Endothelial cell (in vitro differentiated cells): ENCODE data around the gene AGFG1. TPM values are rescaled to one million over a fixed set of nuclear protein-coding genes. Genes with fewer than 3 reads are reported as not detected.

ENCODE experiments used
- DNase-seq: peaks from one replicate; pipeline ENCODE4 v3.0.0; 2021; ENCODE audit warnings: low spot score
- H3K27ac Mint-ChIP-seq: one replicate; pipeline ENCODE4 v1.8.0; 2021; ENCODE audit warnings: mixed read lengths, inconsistent platforms; ENCODE audit not compliant: unreplicated experiment
- H3K27me3 Mint-ChIP-seq: one replicate; pipeline ENCODE4 v1.8.0; 2021; ENCODE audit warnings: mild to moderate bottlenecking, moderate library complexity, mixed read lengths, inconsistent platforms; ENCODE audit not compliant: unreplicated experiment
- H3K36me3 Mint-ChIP-seq: one replicate; pipeline ENCODE4 v1.8.0; 2021; ENCODE audit warnings: mild to moderate bottlenecking, low read depth, mixed read lengths, inconsistent platforms; ENCODE audit not compliant: unreplicated experiment
- H3K4me1 Mint-ChIP-seq: one replicate; pipeline ENCODE4 v1.8.0; 2021; ENCODE audit warnings: mild to moderate bottlenecking, mixed read lengths, inconsistent platforms; ENCODE audit not compliant: unreplicated experiment
- H3K4me3 Mint-ChIP-seq: one replicate; pipeline ENCODE4 v1.8.0; 2021; ENCODE audit warnings: mild to moderate bottlenecking, mixed read lengths, inconsistent platforms; ENCODE audit not compliant: unreplicated experiment
- H3K9me3 Mint-ChIP-seq: one replicate; pipeline ENCODE4 v1.8.0; 2021; ENCODE audit warnings: mixed read lengths, inconsistent platforms; ENCODE audit not compliant: unreplicated experiment
- total RNA-seq: library from RNA; stranded (reverse); fragmentation: NEBNext Ultra II Directional; extraction: Animal tissue kit (Norgen Biotek cat#: 25700); gene quantifications from one replicate; pipeline ENCODE4 v1.2.1, GENCODE V29; 2021; ENCODE audit not compliant: unreplicated experiment
- TF ChIP-seq, protein P1 (sequence below): fragments of 200-600 bp; sonication (generic); IDR thresholded peaks from one replicate; pipeline ENCODE4 v1.5.0; 2021; ENCODE audit warnings: antibody characterized with exemption; ENCODE audit not compliant: unreplicated experiment

The AGFG1 gene
- total RNA-seq, 1 donor from 2014 or later: 70.9 TPM

DNA sequence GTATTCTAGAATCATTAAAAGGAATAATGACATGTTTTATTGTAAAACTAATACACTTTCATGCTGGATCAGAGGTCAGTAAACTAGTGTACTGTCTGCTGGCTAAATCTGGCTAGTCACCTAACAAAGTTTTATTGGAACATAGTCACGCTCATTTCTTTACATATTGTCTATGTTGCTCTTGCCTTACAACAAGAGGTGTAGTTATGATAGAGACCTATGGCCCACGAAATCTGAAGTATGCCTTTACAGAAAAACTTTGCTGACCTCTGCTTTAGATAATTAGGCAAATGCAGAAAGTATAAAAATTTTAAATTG, 96.9 kb downstream of the AGFG1 start:
- DNase-seq: no peak
- Mint-ChIP-seq H3K4me3 (no peak overlapping the region), H3K4me1 (peaks cover 21% of the 10 kb centered on the region), H3K27ac (no peak overlapping the region), H3K36me3 (no peaks in the 10 kb centered on the region), H3K9me3 (no peaks in the 10 kb centered on the region), H3K27me3 (peaks cover 1% of the 10 kb centered on the region)
- TF ChIP-seq, protein P1, sequence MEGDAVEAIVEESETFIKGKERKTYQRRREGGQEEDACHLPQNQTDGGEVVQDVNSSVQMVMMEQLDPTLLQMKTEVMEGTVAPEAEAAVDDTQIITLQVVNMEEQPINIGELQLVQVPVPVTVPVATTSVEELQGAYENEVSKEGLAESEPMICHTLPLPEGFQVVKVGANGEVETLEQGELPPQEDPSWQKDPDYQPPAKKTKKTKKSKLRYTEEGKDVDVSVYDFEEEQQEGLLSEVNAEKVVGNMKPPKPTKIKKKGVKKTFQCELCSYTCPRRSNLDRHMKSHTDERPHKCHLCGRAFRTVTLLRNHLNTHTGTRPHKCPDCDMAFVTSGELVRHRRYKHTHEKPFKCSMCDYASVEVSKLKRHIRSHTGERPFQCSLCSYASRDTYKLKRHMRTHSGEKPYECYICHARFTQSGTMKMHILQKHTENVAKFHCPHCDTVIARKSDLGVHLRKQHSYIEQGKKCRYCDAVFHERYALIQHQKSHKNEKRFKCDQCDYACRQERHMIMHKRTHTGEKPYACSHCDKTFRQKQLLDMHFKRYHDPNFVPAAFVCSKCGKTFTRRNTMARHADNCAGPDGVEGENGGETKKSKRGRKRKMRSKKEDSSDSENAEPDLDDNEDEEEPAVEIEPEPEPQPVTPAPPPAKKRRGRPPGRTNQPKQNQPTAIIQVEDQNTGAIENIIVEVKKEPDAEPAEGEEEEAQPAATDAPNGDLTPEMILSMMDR: no peak

DNA sequence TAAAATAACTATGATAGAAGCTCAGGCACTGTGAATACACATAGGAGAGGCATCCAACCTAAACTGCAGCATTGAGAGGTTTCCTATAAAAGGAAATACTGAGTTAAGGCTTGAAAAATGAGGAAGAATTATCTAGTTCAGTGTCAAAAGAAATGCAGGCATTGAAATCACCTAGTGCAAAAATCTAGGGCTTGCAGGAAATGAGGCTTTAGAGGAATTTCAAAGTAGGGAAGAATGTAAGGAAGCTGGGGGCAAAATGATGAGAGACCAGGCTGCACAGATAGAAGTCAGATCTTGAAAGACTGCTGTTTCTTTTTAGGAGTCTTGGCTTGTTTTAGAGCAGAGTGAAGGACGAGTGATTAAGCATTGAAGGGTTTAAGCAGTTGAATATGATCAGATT, 98.7 kb downstream of the AGFG1 start:
- H3K4me3 Mint-ChIP-seq: no peak overlapping the region
- TF ChIP-seq, protein P1: no peak
- H3K27me3 Mint-ChIP-seq: peaks cover 1% of the 10 kb centered on the region
- peaks cover 18% of the 10 kb centered on the region for H3K4me1 Mint-ChIP-seq
- no peaks in the 10 kb centered on the region for H3K36me3 Mint-ChIP-seq
- DNase-seq: no peak
- no peaks in the 10 kb centered on the region for H3K9me3 Mint-ChIP-seq
- peak overlapping the region; percentile 72 for H3K27ac Mint-ChIP-seq

DNA sequence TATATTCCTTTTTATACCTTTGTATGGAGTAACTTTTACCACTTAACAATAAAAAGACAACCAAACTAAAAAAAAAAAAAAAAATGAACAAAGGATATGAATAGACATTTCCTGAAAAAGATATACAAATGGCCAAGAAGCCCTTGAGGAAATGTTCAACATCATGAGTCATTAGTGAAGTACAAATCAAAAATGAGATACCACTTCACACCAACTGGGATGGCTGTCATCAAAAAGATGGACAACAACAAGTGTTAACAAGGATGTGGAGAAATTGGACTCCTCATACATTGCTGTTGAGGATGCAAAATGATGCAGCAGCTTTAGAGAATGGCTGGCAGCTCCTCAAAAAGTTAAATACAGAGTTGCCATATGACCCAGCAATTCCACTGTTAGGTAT, 104.2 kb downstream of the AGFG1 start:
- Mint-ChIP-seq H3K4me1 (peaks cover 7% of the 10 kb centered on the region), H3K9me3 (no peaks in the 10 kb centered on the region), H3K36me3 (no peaks in the 10 kb centered on the region), H3K27ac (no peak overlapping the region), H3K4me3 (no peak overlapping the region), H3K27me3 (peaks cover 4% of the 10 kb centered on the region)
- TF ChIP-seq, protein P1: no peak
- no peak for DNase-seq

DNA sequence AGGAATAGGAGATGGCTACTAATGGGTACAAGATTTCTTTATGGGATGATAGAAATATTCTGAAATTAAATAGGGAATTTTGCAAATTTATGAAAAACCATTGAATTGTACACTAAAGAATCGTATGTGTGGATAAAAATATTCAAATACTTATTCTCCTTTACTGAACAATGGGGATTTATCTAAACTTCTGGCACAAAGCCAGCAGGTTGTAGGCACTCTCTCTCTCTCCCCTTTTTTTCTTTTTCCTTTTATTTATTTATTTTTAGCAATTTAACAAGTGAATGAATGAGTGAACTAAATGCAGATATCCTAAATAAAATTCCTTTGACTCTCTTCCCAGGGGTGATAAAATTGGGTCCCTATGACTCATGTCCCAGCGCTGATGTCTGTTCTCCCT, 104.9 kb downstream of the AGFG1 start:
- Mint-ChIP-seq H3K9me3 (no peaks in the 10 kb centered on the region), H3K4me3 (no peak overlapping the region), H3K4me1 (peaks cover 3% of the 10 kb centered on the region), H3K27me3 (peaks cover 4% of the 10 kb centered on the region), H3K36me3 (no peaks in the 10 kb centered on the region), H3K27ac (no peak overlapping the region)
- TF ChIP-seq, protein P1: no peak
- DNase-seq: no peak

DNA sequence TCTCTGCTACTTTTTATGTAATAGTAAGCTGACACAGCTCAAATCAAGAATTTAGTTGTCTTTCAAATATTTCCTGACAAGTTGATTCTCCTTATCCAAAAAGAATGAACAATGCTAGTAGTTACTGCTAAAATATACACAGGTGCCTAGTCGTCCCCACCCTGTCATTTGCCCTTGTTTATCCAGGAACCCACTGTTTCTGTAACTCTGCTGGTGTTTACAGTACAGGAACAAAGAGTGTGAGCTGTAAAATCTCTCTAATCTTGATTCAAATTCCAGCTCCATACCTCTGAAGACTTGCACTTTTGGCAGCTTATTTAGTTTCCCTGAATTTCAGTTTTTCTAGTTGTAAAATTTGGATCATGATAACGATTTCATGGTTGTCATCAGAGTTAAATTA, 105.6 kb downstream of the AGFG1 start:
- no peak for DNase-seq
- H3K36me3 Mint-ChIP-seq: peaks cover 3% of the 10 kb centered on the region
- TF ChIP-seq, protein P1: no peak
- no peak overlapping the region for H3K27ac Mint-ChIP-seq
- peaks cover 6% of the 10 kb centered on the region for H3K9me3 Mint-ChIP-seq
- peaks cover 4% of the 10 kb centered on the region for H3K27me3 Mint-ChIP-seq
- no peaks in the 10 kb centered on the region for H3K4me1 Mint-ChIP-seq
- H3K4me3 Mint-ChIP-seq: no peak overlapping the region
